ENCODE data around the gene SP9. TPM values are rescaled to one million over a fixed set of nuclear protein-coding genes. Genes with fewer than 3 reads are reported as not detected.

Gene SP9
- total and polyA plus RNA-seq, 12 donors, result 0.09 TPM; not detected in 11

GRCh38 chr2:174328114-174328960 is 6.4 kb upstream of the SP9 start:
- peaks cover 52 to 100% (median 96%) of the 10 kb centered on the region in 7 donors for H3K27me3 ChIP-seq
- peaks cover 13 to 43% (median 32%) of the 10 kb centered on the region in 9 donors for H3K4me1 ChIP-seq
- intact Hi-C loops (cut with DNase I), result no loop called here
- no peaks in the 10 kb centered on the region for H3K9me3 ChIP-seq
- TF ChIP-seq CTCF (IDR thresholded peaks at IDR 0.05), result no peak
- no peaks in the 10 kb centered on the region for H3K36me3 ChIP-seq
- no peak overlapping the region for H3K27ac ChIP-seq
- ATAC-seq (peak in 1 of 8 donors; percentile 9), DNase-seq (no peak)
- WGBS, 2 donors, result 4 to 5% methylated on average over 43 to 44 of the region's 44 CpGs
- peak overlapping the region in 2 of 10 donors; percentile 2 to 9 for H3K4me3 ChIP-seq

GRCh38 chr2:174328961-174329715 is 5.6 kb upstream of the SP9 start:
- ATAC-seq (no peak), DNase-seq (no peak)
- Histone ChIP-seq H3K27me3 (peaks cover 60 to 100% (median 99%) of the 10 kb centered on the region in 7 donors), H3K27ac (no peak overlapping the region), H3K9me3 (no peaks in the 10 kb centered on the region), H3K4me1 (peaks cover 13 to 51% (median 40%) of the 10 kb centered on the region in 9 donors), H3K36me3 (no peaks in the 10 kb centered on the region), H3K4me3 (peak overlapping the region in 2 of 10 donors; percentile 2 to 9)
- intact Hi-C loops (cut with DNase I), result no loop called here
- TF ChIP-seq CTCF (IDR thresholded peaks at IDR 0.05), result no peak
- WGBS, 2 donors, result 21 to 28% methylated on average over 16 of the region's 16 CpGs

- TF ChIP-seq CTCF (IDR thresholded peaks at IDR 0.05), result no peak
- no peak overlapping the region for H3K27ac ChIP-seq
- intact Hi-C loops (cut with DNase I), result loop anchor here in 2 of 10 donors (10.0 kb wide), 2 partner anchors 86 to 756 kb away; partner anchors contain the start of gene OLA1 (in 1 of the 2)
- peaks cover 73 to 100% (median 100%) of the 10 kb centered on the region in 7 donors for H3K27me3 ChIP-seq
- peaks cover 15 to 69% (median 54%) of the 10 kb centered on the region in 9 donors for H3K4me1 ChIP-seq
- 9 to 12% methylated on average over 16 of the region's 16 CpGs for WGBS, 2 donors
- H3K36me3 ChIP-seq, result peaks cover 0 to 8% (median 0%) of the 10 kb centered on the region in 9 donors
- no peaks in the 10 kb centered on the region for H3K9me3 ChIP-seq
- ATAC-seq (no peak), DNase-seq (no peak)
- no peak overlapping the region for H3K4me3 ChIP-seq
Observed at GRCh38 chr2:174330945-174331594, 3.7 kb upstream of the SP9 start.

Data from heart right ventricle (tissue), 16 donors.